ENCODE data around the gene ABLIM1.

The ABLIM1 gene

DNA sequence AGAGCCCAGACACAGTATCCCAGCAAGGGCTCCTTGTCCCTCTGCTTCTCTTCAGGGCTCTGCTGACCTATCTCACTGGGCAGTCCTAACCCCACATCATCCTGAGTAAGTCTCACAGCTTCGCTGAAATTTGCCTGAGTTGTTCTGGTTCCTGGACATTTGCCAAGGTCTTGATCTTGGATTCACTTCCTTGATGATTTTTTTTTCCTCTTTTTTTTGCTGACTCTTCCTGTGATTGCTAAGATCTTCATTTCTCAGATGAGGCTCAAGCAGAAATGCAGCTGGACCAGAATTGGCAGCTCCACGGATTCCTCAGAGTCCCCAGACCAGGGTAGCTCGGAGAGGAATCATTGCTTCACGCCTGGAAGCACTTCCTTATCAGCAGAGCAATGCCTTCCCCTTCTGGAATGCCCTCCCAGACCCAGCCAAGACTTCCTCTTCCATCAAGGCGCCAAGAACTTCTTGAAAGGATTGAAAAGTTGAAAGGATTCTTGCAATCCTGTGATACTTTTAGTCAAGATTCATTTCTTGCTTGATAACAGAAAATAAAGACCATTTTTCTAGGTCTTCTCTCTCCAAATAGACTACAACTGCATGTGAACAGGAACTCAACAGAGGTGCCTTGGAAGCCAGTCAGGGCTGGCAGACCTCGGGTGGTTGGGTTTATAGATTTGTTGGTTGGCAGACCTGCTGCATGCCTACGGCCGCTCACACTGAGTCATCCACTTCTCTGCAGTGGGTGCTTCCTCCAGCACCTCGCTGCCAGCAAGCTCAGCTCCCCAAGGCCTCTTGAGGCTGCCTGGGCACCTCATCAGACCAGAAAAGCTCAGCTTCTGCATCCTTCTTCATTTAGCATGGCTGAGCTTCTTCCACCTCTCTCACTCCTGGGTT, 244.9 kb downstream of the ABLIM1 start:
- peak; percentile 79 for DNase-seq (ENCODE audit: low read depth, low spot score)

DNA sequence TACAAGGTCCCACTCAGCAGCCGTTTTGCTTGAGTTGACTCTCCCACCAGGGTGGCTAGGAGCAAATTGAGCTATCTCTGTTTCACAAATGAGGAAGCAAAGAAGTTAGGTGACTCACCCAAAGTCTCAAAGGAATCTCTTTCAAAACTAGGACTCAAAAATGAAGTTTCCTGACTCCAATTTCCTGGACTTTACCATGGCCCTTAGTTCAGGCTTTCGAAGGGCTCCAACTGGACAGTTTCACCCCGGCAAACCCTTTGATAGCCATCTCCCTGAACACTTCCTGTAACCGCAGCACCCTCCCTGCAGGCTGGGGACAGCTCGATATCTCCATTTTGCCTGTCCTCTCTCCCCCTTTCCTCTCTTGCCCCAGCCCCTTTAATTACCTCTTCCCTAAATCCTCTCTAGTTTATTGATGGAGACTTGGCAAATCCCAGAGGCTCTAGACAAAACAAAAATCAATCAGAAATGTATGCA, 249.1 kb downstream of the ABLIM1 start:
- DNase-seq (ENCODE audit: low read depth, low spot score) = no peak

DNA sequence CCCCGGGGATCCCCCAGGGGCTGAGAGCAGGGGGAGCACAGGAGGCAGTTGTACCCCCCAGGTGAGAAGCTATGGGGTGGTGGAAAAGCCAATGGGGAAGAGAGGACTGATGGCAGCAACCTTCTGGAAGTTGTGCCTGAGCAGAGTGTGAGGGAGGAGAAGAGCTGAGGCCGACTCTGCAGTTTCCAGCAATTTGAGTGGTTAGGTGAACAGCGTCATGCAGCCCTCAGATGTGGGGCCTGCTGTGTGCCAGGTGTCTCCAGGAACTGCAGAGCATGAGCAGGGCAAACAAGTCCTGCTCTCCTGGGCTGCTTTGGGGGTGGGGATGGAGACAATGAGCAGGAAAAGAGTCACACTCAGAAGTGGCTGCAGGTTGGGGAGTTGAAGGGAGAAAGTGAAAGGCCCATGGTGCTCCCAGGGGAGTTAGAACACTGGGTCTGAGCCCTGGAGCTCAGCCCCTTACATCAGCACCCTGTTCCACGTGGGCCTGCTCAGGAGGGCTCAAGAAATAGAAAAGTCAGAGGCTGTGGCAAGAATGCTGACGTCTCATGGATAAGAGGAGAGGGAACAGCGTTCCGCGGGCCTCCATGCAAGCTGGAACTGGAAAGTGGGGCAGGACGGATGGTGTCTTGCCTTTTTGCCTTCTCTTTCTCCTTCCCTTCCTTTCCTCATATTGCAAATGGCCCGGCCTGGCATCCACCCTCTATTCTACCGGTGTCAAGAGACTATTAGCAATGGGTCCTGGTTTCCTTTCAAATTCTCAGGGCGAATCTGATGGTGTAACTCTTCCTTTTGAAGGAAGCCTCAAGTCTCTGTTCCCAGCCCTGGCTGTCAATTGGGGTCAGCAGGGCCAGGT, 249.7 kb downstream of the ABLIM1 start:
- no peak for DNase-seq (ENCODE audit: low read depth, low spot score)

DNA sequence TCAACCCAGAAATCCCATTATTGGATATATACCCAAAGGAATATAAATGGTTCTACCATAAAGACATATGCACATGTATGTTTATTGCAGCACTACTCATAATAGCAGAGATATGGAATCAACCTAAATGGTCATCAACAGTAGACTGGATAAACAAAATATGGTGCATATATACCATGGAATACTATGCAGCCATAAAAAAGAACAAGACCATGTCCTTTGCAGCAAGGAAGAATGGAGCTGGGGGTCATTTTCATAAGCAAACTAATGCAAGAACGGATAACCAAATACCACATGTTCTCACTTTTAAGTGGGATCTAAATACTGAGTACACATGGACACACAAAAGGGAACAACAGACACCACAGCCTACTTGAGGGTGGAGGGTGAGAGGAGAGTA, 251.6 kb downstream of the ABLIM1 start:
- DNase-seq (ENCODE audit: low read depth, low spot score) = no peak

DNA sequence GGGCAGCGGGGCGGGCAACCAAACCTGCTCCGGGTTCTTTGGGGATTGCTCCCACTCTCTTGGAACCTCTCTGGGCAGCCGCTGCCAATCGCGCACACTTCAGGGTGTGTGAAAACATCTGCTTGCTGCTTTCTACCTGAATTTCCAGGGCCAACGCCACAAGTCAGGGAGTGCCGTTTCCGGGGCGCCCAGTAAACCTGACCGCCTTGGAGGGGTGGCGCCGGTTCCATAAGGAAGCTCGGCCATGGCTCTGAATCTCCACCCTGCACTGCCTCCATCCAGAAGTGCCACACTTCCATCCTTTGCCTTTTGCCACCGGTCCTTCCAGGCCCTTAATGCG, 253.1 kb downstream of the ABLIM1 start:
- DNase-seq (ENCODE audit: low read depth, low spot score) = no peak

DNA sequence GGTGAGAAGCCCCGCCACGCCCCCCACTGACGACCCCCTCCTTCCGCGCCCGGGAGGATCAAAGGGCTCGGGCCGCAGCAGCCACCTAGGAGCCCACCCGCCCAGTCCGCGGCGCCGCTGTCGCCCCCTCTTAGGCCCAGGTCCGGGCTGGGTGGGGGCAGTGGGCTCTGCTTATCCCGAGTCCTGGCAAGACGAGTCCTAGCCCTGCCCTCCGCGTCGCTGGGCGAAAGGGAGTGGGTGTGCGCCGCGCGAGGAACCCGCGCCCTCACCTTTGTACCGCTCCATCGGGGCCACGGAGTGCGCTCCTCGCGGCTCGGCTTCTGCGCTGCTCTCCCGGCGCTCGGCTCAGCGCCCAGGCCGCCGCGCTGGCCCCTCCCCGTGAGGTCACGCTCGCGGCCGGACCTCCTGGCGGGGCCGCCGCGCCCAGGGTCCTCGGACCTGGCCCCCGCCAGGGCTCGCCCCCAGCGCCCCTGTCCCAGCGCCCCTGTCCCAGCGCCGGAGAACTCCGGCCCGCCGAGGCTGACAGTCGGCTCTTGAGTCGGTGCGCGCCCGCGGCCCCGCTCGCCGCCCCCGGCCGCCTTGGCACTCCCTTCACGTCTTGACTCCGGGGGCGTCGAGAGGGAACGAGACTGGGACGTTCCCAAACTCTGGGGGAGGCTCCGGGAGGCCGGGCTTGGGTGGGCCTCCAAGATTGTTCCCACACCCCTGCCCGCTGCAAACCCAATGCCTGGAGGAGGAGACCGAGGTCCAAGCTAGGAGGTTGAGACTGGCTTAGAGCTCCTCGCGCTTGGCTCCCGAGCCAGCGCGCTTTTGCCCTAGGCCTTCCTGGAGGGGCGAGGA, 253.7 kb downstream of the ABLIM1 start, which contains the start of gene AFAP1L2:
AFAP1L2 (minus strand) TSS at position 332 of the 840 bp plus-strand sequence; CDS start at position 285, 47 bp downstream.
- DNase-seq (ENCODE audit: low read depth, low spot score) = no peak

DNA sequence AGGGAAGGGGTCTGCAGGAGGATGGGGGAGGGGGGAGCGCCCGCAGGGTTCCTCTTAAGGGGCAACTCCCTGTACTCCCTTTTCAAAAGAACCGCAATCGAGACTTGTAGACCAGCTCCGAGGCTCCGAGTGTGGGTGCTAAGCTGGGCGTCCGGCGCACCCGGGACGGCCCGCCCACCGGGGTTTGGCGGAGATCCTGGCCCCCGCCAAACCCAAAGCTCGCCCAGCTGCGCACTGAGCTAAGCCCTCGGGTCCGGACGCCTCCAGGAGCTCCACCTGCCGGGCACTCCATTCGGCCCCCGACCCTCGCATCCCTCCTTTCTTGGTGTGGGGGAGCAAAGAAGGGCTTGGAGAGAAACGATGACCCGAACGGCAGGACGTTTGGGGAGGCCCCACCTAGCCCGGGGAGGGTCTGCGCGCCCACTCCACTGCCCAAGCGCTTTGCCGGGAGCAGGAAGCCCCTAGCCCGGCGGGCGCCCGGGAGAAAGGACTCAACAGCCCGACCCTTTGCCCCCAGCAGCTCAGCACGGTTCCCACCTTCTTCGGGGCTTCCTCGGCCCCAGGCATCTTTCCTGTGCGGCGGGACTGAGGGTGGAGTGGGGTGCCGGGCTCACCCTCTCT, 254.4 kb downstream of the ABLIM1 start:
- DNase-seq (ENCODE audit: low read depth, low spot score) = no peak

DNA sequence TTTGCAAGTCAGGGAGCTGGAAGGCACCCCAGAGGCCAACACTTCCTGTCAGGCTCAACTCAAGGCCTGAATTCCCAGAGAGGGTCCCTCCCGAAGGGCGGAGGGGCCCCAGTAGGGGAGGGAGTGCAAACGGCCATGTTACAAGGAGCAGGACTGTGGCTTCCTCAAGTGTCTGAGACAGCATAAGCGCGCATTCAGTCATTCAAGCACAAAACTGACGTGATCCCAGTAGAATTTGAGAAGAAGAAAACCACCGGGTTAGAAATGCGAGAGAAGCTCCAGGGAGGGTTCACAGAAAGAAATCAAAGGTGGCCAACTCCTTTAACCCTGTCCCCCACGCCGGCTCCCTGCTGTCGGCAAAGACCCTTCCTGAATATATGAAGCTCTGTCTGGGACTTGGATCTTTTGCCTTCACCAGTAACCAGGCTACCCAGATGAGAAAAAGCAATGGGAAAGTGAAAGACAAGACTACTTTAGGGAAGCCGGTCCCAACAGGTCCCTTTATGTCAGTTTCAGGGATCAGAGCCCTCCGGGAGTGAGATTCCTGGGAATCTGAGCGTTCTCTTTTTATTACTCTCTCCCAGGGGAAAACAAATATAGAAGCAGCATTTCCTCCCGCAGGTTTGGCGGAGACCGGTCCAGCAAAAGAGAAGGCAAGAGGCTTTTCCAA, 255.1 kb downstream of the ABLIM1 start:
- DNase-seq (ENCODE audit: low read depth, low spot score) = no peak

DNA sequence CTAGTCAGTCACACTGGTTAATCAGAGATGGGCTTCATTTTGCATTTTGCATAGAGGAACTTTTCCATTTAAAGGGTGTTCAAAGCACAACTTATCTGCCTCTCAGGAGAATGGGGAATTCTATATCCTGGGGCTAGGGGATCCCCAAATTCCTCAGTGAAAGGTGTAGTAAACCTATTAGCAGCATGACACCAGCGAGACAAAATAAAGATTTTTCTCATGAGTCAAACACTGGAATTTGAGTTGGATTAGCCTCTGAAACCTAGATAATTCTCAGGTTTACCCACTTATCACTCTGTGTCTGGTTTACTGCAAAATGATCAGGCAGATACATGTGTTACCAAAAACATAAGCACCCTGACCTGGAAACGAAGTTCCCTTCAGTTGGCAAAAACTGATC, 255.8 kb downstream of the ABLIM1 start:
- no peak for DNase-seq (ENCODE audit: low read depth, low spot score)

DNA sequence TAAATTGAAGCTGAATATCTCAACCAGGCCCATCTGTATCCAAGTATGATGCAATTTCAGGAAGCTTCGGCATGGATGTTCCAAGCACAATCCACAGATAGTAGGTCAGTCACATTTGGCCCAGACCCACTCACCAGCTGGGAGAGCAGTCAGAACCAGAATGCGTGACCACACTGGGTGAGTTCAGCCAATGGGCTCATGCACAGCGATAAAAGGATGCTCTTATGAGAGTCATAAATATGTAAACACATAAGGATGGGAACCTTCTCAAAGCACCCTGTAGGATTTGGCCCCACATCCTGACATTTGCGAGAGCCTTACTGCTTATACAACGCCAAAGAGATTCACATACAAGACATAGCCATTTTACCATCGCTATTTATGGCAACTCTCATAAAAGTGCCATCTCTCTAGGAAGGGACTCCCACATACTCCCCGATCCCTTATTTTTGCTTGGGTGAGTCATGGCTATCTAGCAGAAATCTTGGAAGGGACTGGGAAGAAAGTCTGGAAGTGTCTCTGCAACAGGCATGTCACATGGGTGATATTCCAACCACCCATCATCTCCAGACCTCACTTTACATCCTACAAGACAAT, 256.8 kb downstream of the ABLIM1 start:
- DNase-seq (ENCODE audit: low read depth, low spot score) = no peak

DNA sequence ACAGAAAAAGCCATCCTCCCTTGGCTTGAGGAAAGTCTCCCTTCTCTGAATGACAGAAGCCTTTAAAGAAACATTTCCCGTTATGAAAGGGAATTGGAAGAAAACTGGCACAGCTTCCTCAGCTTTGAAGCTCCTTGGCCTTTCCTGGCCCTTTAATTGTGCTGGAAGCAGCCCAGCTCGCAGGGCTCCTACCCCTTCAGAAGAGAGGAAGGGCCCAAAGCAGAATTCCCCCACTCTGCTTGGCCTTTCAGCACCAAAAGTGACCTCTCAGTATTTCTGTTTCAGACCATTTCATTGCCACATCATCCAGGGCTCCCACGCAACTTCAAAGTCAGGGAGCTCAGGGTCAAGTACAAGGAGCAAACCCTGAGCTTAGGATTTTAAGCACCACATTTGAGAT, 258.0 kb downstream of the ABLIM1 start:
- no peak for DNase-seq (ENCODE audit: low read depth, low spot score)

DNA sequence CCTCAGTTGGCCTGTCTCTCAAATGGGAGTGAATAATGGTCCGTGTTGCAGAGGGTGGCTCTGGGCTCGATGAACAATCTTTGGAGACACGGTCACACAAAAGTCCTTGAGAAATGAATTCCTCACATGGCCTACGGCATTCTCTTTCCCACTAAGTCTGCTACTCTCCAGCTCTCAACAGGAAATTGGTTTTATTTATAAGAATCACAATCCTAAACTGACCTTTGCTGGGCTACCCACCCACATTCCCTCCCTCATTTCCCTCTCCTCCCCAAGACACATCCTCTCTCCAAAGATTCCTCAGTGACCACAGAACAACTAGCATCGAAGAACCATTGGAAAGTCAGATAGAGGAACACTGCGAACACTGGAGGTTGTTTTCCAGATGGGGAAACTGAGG, 258.5 kb downstream of the ABLIM1 start:
- no peak for DNase-seq (ENCODE audit: low read depth, low spot score)

DNA sequence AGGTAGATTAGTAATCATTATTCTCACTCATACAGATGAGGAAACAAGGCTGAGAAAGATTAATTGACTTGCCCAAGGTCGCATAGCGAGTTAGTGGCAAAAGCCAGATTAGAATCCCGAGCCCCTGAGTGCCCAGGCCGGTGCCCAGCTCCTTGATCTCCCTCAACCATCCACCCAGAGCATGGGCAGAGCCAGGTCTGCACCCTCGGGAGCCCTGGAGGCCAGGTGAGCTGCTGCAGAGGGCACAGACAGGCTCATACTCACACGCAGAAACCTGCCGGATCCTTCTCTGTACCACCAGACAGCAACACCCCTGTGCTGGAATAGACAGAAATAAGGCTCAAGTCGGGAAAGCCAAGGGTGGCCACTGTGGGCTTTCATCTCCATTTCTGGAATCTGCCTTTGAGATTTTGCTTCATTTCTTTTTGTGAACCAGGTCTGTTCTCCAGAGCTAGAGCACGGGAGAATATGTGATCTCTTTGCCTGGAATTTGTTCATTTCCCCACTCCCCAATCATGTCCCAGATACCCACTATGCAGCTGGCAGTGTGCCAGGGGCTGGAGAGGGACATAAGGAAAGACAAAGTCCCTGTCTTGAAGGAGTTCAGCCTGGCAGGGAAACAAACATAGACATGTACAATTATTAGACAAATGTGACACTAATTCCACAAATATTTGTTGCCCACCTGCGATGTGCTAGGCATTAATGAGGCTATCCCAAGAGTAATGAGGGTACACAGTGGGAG, 259.3 kb downstream of the ABLIM1 start:
- DNase-seq (ENCODE audit: low read depth, low spot score) = no peak

DNA sequence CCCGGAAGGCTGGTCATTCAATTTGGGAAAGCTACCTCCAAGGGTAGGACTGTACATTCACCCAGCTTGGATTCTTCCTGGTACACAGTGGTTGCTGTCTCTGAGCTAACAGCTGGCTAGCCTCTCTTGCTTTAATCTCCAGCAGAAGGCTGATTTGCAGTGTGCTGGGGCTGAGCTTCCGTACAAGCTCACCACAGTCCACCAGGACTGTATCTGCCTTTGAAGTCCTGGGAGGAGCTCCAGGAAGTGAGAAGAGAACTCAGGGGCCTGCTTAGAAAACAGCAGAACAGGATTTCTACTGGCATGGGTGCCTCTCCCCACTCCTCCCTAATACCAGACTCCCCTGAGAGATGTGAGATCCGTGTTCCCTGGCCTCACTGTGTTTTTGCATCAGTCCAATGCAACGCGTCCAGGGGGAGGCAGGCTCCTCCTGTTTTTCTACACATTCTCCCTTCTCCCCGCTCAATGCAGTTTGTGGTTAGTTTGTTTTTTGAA, 260.4 kb downstream of the ABLIM1 start:
- no peak for DNase-seq (ENCODE audit: low read depth, low spot score)

DNA sequence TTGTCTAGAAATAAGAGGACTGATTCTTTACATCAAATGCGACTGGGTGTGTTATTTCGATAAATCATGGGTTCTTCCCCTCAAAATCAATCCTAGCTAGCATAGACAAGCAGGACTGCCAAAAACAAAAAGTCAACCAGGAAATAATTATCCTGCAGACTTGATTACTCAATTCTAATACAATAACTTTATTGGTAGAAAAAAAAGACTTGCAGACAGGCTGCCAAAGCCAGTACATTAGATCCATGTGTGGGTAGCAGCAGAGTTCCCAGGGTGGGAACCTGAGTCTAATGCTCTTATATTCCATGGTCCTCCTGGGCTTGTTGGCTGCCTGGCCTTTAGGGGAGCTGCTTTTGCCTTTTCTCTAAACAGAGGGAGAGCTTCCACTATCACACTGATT, 261.6 kb downstream of the ABLIM1 start:
- DNase-seq (ENCODE audit: low read depth, low spot score) = no peak

DNA sequence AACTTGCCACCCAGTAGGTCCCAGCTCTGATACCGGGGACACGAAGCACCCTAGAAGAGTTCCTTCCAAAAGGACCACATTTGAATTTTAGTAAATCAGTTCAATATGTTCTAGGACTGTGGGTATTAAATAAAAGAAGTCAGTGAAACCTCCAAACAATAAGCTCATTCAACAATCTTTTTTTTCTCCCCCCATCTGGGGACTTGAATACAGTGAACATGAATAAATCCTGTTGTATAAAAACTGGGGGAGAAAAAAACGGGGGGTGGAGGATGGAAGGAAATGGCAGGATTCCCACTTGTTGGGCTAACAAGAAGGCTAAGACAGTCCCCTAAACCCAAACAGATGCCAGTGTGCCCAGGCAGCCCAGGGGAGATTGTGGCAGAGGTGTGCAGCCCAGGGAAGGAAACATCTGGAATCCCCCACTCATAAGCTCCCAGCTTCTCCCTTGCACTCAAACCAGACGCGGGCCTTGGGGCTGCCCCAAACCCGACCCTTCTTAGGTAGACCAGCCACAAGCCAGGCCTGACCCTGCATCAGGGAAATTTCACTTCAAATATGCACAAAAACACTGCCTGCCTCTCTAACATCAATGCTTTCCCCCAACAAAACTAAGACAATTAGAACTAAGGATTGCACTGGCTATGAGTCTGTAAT, 262.6 kb downstream of the ABLIM1 start:
- DNase-seq (ENCODE audit: low read depth, low spot score) = no peak

DNA sequence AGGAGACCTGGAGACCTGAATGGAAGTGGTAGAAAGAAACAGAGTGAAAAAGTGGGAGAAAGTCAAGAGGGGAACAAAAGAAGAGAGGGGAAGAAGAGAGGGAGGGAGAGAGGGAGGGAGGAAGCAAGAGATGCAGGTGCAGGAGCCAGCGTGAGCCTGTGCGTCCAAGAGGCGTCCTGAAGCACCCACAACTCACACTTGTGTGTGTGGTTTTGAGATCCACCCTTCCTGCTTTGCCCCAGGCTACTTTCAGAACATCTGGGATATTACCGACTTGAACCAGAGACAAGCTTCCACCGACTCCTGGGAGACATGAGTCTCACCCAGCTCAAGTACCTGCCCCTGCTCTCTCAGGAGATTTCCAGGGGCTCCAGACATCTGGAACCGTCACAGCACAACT, 263.5 kb downstream of the ABLIM1 start:
- no peak for DNase-seq (ENCODE audit: low read depth, low spot score)

DNA sequence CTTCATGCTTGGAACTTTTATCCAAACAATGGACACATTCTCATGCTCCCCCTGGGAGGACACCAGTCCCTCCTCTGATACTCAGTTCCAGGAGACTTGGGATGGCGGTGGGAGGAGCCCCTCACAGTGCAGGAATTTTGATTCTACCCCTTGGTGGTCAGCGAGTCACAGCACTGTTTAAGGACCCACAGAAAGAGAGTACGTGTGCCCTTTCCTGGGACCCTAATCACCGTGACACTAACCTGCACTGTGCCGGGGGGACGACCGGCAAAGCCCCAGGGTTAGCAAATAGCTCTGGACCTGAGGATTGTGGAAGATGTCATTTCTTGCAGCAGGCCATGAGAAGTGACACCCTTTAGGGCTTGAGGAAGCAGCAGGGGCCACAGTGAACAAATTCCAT, 264.2 kb downstream of the ABLIM1 start:
- no peak for DNase-seq (ENCODE audit: low read depth, low spot score)

DNA sequence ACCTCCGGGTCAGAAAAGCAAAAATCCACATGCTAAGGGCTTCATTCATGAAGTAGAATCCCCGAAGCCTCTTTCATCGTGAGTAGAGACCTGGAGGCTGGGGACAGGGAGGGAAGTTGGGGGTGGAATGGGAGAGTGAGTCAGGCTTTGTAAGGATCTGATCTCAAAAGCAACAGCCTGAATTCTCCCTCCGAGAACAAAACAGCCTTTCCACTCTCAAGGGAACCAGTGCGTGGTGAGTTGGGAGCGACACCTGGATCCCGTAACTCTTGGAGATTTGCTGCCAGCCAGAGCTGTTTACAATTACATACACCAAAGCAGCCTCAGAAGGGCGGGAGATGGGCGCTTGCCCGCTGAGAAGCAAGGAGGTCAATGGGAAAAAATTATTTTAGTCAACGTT, 264.6 kb downstream of the ABLIM1 start:
- no peak for DNase-seq (ENCODE audit: low read depth, low spot score)
